ENCODE measurements around the gene HSPB7. TPM values are rescaled to one million over a fixed set of nuclear protein-coding genes. Genes with fewer than 3 reads are reported as not detected.

The HSPB7 gene
- total RNA-seq, 3 donors from 2014 or later (not counting 1 experiment from before 2014, with no cell fraction given): not detected

DNA sequence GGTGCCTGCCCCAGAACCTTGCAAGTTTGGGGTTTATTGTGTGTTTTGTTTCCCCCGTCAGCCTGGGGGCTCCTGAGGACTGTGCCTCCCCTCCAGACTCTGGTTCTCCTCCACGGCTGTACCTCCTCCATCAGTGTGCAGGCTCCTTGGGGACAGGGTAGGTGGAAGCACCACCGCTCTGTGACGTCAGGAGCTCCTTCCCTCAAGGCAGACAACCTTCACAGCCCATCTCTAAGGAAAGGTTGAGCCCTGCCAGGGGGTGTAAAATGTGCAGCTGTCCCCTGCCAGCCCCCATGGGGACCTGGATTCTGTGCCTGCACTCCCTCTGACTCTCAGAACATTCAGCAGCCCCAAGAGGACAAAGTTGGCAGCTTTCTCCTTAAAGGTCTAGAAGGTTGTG, 465 bp upstream of the HSPB7 start:
- Mint-ChIP-seq H3K4me3 (no peak overlapping the region), H3K9me3 (no peaks in the 10 kb centered on the region), H3K36me3 (no peaks in the 10 kb centered on the region), H3K27me3 (ENCODE audit: low read depth in 2 of 2) (no peaks in the 10 kb centered on the region), H3K4me1 (peaks cover 0 to 4% of the 10 kb centered on the region in 2 donors), H3K27ac (no peak overlapping the region)
- no peak overlapping the region for H3K27ac ChIP-seq (ENCODE audit: low read length)
- intact Hi-C loops (cut with micrococcal nuclease): no loop called here
- H3K4me1 ChIP-seq (ENCODE audit: control insufficient read depth, insufficient read depth, low read length): peaks cover 2% of the 10 kb centered on the region
- no peaks in the 10 kb centered on the region for H3K36me3 ChIP-seq (ENCODE audit: control insufficient read depth, insufficient read depth, low read length)
- WGBS (ENCODE audit: insufficient coverage): 83% methylated on average over 4 of the region's 4 CpGs
- no peaks in the 10 kb centered on the region for H3K9me3 ChIP-seq (ENCODE audit: control insufficient read depth, insufficient read depth, low read length)
- ATAC-seq: no peak
- no peak for DNase-seq
- H3K4me3 ChIP-seq (ENCODE audit: low read length): no peak overlapping the region
- H3K27me3 ChIP-seq (ENCODE audit: control insufficient read depth, insufficient read depth, low read length): no peaks in the 10 kb centered on the region
- TF ChIP-seq CTCF (IDR thresholded peaks at IDR 0.05): no peak

GRCh38 chr1:16017076-16017460, 775 bp downstream of the HSPB7 start:
- no peaks in the 10 kb centered on the region for H3K27me3 Mint-ChIP-seq (ENCODE audit: low read depth in 2 of 2)
- no peak overlapping the region for H3K27ac Mint-ChIP-seq
- H3K4me3 ChIP-seq (ENCODE audit: low read length): no peak overlapping the region
- TF ChIP-seq CTCF (IDR thresholded peaks at IDR 0.05): no peak
- H3K36me3 ChIP-seq (ENCODE audit: control insufficient read depth, insufficient read depth, low read length): no peaks in the 10 kb centered on the region
- DNase-seq: no peak
- ATAC-seq: no peak
- no peaks in the 10 kb centered on the region for H3K27me3 ChIP-seq (ENCODE audit: control insufficient read depth, insufficient read depth, low read length)
- H3K36me3 Mint-ChIP-seq: no peaks in the 10 kb centered on the region
- H3K9me3 ChIP-seq (ENCODE audit: control insufficient read depth, insufficient read depth, low read length): no peaks in the 10 kb centered on the region
- intact Hi-C loops (cut with micrococcal nuclease): no loop called here
- H3K4me3 Mint-ChIP-seq: no peak overlapping the region
- WGBS (ENCODE audit: insufficient coverage): 80% methylated on average over 10 of the region's 10 CpGs
- no peaks in the 10 kb centered on the region for H3K9me3 Mint-ChIP-seq
- H3K4me1 ChIP-seq (ENCODE audit: control insufficient read depth, insufficient read depth, low read length): peaks cover 13% of the 10 kb centered on the region
- H3K4me1 Mint-ChIP-seq: peaks cover 0 to 11% of the 10 kb centered on the region in 2 donors
- no peak overlapping the region for H3K27ac ChIP-seq (ENCODE audit: low read length)

DNA sequence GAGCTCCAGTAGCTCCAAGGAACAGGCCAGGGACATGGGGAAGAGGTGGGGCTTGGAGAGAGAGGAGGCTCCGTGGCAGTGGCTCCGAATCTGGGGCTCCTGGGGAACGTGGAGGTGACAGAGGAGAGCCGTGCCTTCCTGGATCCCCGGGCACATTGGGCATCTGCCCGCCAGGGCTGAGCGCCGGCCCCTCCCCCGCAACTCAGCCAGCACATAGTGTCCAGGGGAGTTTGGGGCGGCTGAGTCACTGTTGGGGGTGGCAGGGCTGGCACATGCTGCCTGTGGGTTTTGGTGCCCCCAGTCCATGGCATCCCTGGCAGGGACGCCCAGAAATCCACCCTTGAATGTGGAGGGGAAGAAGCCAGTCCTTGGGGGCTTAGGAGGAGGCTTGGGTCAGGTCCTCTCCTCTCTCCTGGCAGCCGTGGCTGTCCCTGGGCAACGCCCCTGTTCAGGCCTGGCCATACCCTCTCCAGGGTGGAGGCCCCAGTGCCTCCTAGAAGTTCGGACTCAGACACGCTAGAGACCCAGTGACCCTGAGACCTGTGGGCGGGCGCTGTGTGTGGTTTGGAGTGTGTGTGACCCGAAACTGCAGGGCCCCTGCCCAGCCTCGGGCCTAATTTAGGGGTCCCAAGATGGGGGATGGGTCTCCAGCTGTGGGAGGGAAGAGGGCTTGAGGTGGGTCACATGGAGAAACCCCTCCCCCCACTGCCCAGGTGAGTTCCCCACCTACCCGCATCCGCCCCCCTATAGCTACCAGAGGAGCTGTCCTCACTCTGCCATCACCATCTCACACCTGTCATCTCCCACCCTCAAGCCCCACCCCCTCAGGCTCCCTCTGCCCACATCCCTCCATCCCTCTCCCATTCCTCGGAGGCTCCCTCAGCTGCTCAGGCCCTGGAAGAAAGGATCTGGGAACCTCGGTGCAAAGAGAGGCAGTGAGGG, 1.6 kb downstream of the HSPB7 start:
- no peak overlapping the region for H3K4me3 ChIP-seq (ENCODE audit: low read length)
- H3K9me3 Mint-ChIP-seq: no peaks in the 10 kb centered on the region
- ATAC-seq (no peak), DNase-seq (no peak)
- H3K36me3 ChIP-seq (ENCODE audit: control insufficient read depth, insufficient read depth, low read length): no peaks in the 10 kb centered on the region
- 78% methylated on average over 23 of the region's 23 CpGs for WGBS (ENCODE audit: insufficient coverage)
- no peak overlapping the region for H3K4me3 Mint-ChIP-seq
- peak overlapping the region in 1 of 2 donors; percentile 87 for H3K27ac Mint-ChIP-seq
- no peak overlapping the region for H3K27ac ChIP-seq (ENCODE audit: low read length)
- no peaks in the 10 kb centered on the region for H3K27me3 Mint-ChIP-seq (ENCODE audit: low read depth in 2 of 2)
- H3K4me1 ChIP-seq (ENCODE audit: control insufficient read depth, insufficient read depth, low read length): peaks cover 16% of the 10 kb centered on the region
- intact Hi-C loops (cut with micrococcal nuclease): no loop called here
- H3K36me3 Mint-ChIP-seq: no peaks in the 10 kb centered on the region
- no peak for TF ChIP-seq CTCF (IDR thresholded peaks at IDR 0.05)
- no peaks in the 10 kb centered on the region for H3K27me3 ChIP-seq (ENCODE audit: control insufficient read depth, insufficient read depth, low read length)
- H3K4me1 Mint-ChIP-seq: peaks cover 0 to 11% of the 10 kb centered on the region in 2 donors
- no peaks in the 10 kb centered on the region for H3K9me3 ChIP-seq (ENCODE audit: control insufficient read depth, insufficient read depth, low read length)
